Liver (tissue), 9 donors: Measurements from ENCODE around the gene ACAD9. TPM values are rescaled to one million over a fixed set of nuclear protein-coding genes. Genes with fewer than 3 reads are reported as not detected.
A peak's percentile ranks its signal among the peaks of the same experiment; 100 is the strongest.
"Not testable (repeated sequence)": the region's sequence is repeated elsewhere in the genome, so short reads cannot be mapped to it uniquely, and the experiment has no call there.

Source experiments
- DNase-seq: peaks from one replicate; pipeline ENCODE4 v3.0.0-alpha.2; 2017; ENCODE audit warnings: low spot score
- H3K27ac ChIP-seq, 2 donors: one replicate each; pipeline ENCODE4 v1.7.0; 2013; ENCODE audit warnings: inconsistent platforms in 2 of 2, low read length in 2 of 2, control low read depth in 1 of 2, low read depth in 1 of 2, mild to moderate bottlenecking in 1 of 2
- H3K27me3 ChIP-seq, 4 donors: one replicate each; pipeline versions ENCODE4 v1.6.1 to v1.7.0; 2013; ENCODE audit warnings: low read length in 3 of 4, inconsistent platforms in 1 of 4, mild to moderate bottlenecking in 1 of 4, moderate library complexity in 1 of 4; ENCODE audit not compliant: control insufficient read depth in 4 of 4, insufficient read depth in 4 of 4
- H3K36me3 ChIP-seq, 4 donors: one replicate each; pipeline versions ENCODE4 v1.6.1 to v1.7.0; 2013; ENCODE audit warnings: low read length in 3 of 4, mild to moderate bottlenecking in 3 of 4, low read depth in 1 of 4, moderate library complexity in 1 of 4; ENCODE audit not compliant: control insufficient read depth in 4 of 4, insufficient read depth in 3 of 4
- H3K4me1 ChIP-seq, 4 donors: one replicate each; pipeline versions ENCODE4 v1.6.1 to v1.7.0; 2013; ENCODE audit warnings: low read length in 3 of 4, mild to moderate bottlenecking in 3 of 4, moderate library complexity in 1 of 4; ENCODE audit not compliant: control insufficient read depth in 4 of 4, insufficient read depth in 4 of 4
- H3K4me3 ChIP-seq, 3 donors: one replicate each; pipeline versions ENCODE4 v1.6.1 to v1.7.0; 2013; ENCODE audit warnings: low read length in 3 of 3, control low read depth in 1 of 3, low read depth in 1 of 3, mild to moderate bottlenecking in 1 of 3
- H3K9ac ChIP-seq, 2 donors: one replicate each; pipeline ENCODE4 v1.7.0; 2013; ENCODE audit warnings: low read length in 2 of 2, mild to moderate bottlenecking in 2 of 2, moderate library complexity in 2 of 2, control low read depth in 1 of 2, low read depth in 1 of 2
- H3K9me3 ChIP-seq, 4 donors: one replicate each; pipeline versions ENCODE4 v1.6.1 to v1.7.0; 2013; ENCODE audit warnings: low read length in 3 of 4; ENCODE audit not compliant: control insufficient read depth in 4 of 4
- EGR1 ChIP-seq, 2 donors: IDR thresholded peaks; 2 replicates each; pipeline ENCODE4 v1.6.1; 2016 to 2018; ENCODE audit warnings: antibody characterized with exemption in 2 of 2, low read depth in 2 of 2
- FOXA1 ChIP-seq: IDR thresholded peaks from 2 replicates; pipeline ENCODE4 v1.6.1; 2016; ENCODE audit warnings: antibody characterized with exemption
- FOXA2 ChIP-seq: IDR thresholded peaks from 2 replicates; pipeline ENCODE4 v1.6.1; 2016; ENCODE audit warnings: antibody characterized with exemption
- HNF4G ChIP-seq: IDR thresholded peaks from 2 replicates; pipeline ENCODE4 v1.6.1; 2016; ENCODE audit warnings: antibody characterized with exemption
- NR2F2 ChIP-seq: IDR thresholded peaks from 2 replicates; pipeline ENCODE4 v1.6.1; 2016; ENCODE audit warnings: antibody characterized with exemption
- RAD21 ChIP-seq, 2 donors: IDR thresholded peaks; 2 replicates each; pipeline ENCODE4 v1.6.1; 2016; ENCODE audit warnings: antibody characterized with exemption in 2 of 2, mild to moderate bottlenecking in 2 of 2
- RXRA ChIP-seq, 2 donors: IDR thresholded peaks; 2 replicates each; pipeline ENCODE4 v1.6.1; 2017 to 2018; ENCODE audit warnings: antibody characterized with exemption in 2 of 2, mild to moderate bottlenecking in 1 of 2
- SP1 ChIP-seq: IDR thresholded peaks from 2 replicates; pipeline ENCODE4 v1.6.1; 2018; ENCODE audit warnings: antibody characterized with exemption, mild to moderate bottlenecking
- TAF1 ChIP-seq: conservative IDR thresholded peaks from 2 replicates; pipeline ENCODE4 v1.6.1; 2016; ENCODE audit warnings: antibody characterized with exemption, mild to moderate bottlenecking
- YY1 ChIP-seq: IDR thresholded peaks from 2 replicates; pipeline ENCODE4 v1.6.1; 2016; ENCODE audit warnings: antibody characterized with exemption, mild to moderate bottlenecking
- WGBS: extraction: QIAGEN DNeasy Blood & Tissue Kit; methylation state at CpG from one replicate; pipeline ENCODE4 v1.1.7; 2013; 5-methylcytosine and 5-hydroxymethylcytosine counted together
- polyA plus RNA-seq, 2 donors: library from polyadenylated mRNA; stranded (reverse) in 1 of 2; unstranded in 1 of 2; fragments of 200-250 nt in 1 of 2; fragments of >200 nt in 1 of 2; fragmentation: Nextera tagmentation in 1 of 2; extraction: Ambion mirVana in 1 of 2; gene quantifications; one replicate each; pipeline versions ENCODE4 v1.2.1 to v1.2.3, GENCODE V29; 2013 to 2015
- total RNA-seq, 2 donors: library from RNA; depleted of rRNA; stranded (reverse); fragments of >200 nt; gene quantifications; one replicate each; pipeline ENCODE4 v1.2.3, GENCODE V29; 2014
- TF ChIP-seq, protein P1 (sequence below): fragments of 150-350 bp; IDR thresholded peaks from 2 replicates; pipeline ENCODE4 v1.5.1; 2017; ENCODE audit warnings: improper control_type of control experiment, low read depth, low read length; ENCODE audit not compliant: missing input control
- TF ChIP-seq, protein P2 (sequence below): IDR thresholded peaks from 2 replicates; pipeline ENCODE4 v1.6.1; 2016; ENCODE audit warnings: antibody characterized with exemption
- TF ChIP-seq, protein P3 (sequence below): IDR thresholded peaks from 2 replicates; pipeline ENCODE4 v1.6.1; 2016; ENCODE audit warnings: antibody characterized with exemption
- TF ChIP-seq, protein P4 (sequence below): IDR thresholded peaks from 2 replicates; pipeline ENCODE4 v1.6.1; 2016; ENCODE audit warnings: antibody characterized with exemption, mild to moderate bottlenecking
- donor health status: healthy.
- donor health status: healthy.
- donor health status: healthy.
- donor health status: healthy.
- donor health status: healthy.

ACAD9 gene
- total and polyA plus RNA-seq, 4 donors: 18.3 to 35.8 (median 27.2) TPM

DNA sequence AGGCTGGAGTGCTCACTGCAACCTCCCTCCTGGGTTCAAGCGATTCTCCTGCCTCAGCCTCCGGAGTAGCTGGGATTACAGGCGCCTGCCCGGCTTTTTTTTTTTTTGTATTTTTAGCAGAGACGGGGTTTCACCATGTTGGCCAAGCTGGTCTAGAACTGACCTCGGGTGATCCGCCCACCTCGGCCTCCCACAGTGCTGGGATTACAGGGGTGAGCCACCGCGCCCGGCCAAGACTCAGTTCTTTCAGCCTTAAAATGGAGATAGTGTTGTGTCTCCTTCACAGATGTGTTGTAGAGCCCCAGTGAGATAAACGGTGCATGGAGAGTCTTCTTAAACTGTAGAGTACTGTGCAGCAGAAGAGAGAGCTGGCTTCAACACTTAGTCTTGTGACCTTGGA lies 1.0 kb downstream of the ACAD9 start:
- not testable (repeated sequence) for H3K9ac ChIP-seq, H3K9me3 ChIP-seq, DNase-seq, H3K27me3 ChIP-seq, H3K27ac ChIP-seq
- 81% methylated on average over 12 of the region's 12 CpGs for WGBS
- H3K36me3 ChIP-seq: peaks cover 0 to 13% (median 4%) of the 10 kb centered on the region in 4 donors
- H3K4me3 ChIP-seq: peak overlapping the region; percentile 82 to 96 (median 87)
- peaks cover 3 to 46% (median 34%) of the 10 kb centered on the region in 4 donors for H3K4me1 ChIP-seq

DNA sequence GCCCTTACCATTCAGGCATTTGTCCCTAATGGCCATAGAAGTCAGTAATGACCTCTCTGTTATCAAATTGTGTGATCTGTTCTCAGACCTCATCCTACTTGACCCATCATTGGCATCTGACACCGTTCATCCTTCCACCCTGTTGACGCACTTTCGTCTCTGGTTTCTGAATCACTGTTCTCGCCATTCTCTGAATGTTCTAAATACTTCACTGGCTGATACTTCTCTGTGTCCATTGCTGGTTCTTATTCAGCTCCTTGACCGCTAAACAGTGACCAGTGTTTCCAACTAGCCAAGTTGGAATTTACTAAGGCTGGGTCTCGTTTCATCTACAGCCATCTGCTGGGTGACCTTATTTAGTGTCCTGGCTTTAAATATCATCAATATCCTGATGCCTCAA lies 2.2 kb downstream of the ACAD9 start:
- no peaks in the 10 kb centered on the region for H3K9me3 ChIP-seq
- WGBS: 95% methylated on average over 6 of the region's 6 CpGs
- TF ChIP-seq NR2F2: no peak
- TF ChIP-seq, protein P1, sequence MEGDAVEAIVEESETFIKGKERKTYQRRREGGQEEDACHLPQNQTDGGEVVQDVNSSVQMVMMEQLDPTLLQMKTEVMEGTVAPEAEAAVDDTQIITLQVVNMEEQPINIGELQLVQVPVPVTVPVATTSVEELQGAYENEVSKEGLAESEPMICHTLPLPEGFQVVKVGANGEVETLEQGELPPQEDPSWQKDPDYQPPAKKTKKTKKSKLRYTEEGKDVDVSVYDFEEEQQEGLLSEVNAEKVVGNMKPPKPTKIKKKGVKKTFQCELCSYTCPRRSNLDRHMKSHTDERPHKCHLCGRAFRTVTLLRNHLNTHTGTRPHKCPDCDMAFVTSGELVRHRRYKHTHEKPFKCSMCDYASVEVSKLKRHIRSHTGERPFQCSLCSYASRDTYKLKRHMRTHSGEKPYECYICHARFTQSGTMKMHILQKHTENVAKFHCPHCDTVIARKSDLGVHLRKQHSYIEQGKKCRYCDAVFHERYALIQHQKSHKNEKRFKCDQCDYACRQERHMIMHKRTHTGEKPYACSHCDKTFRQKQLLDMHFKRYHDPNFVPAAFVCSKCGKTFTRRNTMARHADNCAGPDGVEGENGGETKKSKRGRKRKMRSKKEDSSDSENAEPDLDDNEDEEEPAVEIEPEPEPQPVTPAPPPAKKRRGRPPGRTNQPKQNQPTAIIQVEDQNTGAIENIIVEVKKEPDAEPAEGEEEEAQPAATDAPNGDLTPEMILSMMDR: no peak
- no peak for TF ChIP-seq HNF4G
- no peak for TF ChIP-seq EGR1 (IDR thresholded peaks at IDR 0.05; ENCODE audit: low read depth in 2 of 2)
- no peak for TF ChIP-seq RAD21 (IDR thresholded peaks at IDR 0.05)
- TF ChIP-seq FOXA1: no peak
- TF ChIP-seq, protein P2, sequence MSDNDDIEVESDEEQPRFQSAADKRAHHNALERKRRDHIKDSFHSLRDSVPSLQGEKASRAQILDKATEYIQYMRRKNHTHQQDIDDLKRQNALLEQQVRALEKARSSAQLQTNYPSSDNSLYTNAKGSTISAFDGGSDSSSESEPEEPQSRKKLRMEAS: no peak
- TF ChIP-seq YY1: no peak
- TF ChIP-seq, protein P3, sequence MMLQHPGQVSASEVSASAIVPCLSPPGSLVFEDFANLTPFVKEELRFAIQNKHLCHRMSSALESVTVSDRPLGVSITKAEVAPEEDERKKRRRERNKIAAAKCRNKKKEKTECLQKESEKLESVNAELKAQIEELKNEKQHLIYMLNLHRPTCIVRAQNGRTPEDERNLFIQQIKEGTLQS: no peak
- TF ChIP-seq SP1: no peak
- no peak for TF ChIP-seq FOXA2
- TF ChIP-seq TAF1: no peak
- TF ChIP-seq, protein P4, sequence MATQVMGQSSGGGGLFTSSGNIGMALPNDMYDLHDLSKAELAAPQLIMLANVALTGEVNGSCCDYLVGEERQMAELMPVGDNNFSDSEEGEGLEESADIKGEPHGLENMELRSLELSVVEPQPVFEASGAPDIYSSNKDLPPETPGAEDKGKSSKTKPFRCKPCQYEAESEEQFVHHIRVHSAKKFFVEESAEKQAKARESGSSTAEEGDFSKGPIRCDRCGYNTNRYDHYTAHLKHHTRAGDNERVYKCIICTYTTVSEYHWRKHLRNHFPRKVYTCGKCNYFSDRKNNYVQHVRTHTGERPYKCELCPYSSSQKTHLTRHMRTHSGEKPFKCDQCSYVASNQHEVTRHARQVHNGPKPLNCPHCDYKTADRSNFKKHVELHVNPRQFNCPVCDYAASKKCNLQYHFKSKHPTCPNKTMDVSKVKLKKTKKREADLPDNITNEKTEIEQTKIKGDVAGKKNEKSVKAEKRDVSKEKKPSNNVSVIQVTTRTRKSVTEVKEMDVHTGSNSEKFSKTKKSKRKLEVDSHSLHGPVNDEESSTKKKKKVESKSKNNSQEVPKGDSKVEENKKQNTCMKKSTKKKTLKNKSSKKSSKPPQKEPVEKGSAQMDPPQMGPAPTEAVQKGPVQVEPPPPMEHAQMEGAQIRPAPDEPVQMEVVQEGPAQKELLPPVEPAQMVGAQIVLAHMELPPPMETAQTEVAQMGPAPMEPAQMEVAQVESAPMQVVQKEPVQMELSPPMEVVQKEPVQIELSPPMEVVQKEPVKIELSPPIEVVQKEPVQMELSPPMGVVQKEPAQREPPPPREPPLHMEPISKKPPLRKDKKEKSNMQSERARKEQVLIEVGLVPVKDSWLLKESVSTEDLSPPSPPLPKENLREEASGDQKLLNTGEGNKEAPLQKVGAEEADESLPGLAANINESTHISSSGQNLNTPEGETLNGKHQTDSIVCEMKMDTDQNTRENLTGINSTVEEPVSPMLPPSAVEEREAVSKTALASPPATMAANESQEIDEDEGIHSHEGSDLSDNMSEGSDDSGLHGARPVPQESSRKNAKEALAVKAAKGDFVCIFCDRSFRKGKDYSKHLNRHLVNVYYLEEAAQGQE: no peak
- no peak for DNase-seq
- peaks cover 0 to 13% (median 4%) of the 10 kb centered on the region in 4 donors for H3K36me3 ChIP-seq
- no peak overlapping the region for H3K9ac ChIP-seq
- H3K27ac ChIP-seq: no peak overlapping the region
- H3K4me1 ChIP-seq: peaks cover 3 to 43% (median 34%) of the 10 kb centered on the region in 4 donors
- no peaks in the 10 kb centered on the region for H3K27me3 ChIP-seq
- no peak overlapping the region for H3K4me3 ChIP-seq

DNA sequence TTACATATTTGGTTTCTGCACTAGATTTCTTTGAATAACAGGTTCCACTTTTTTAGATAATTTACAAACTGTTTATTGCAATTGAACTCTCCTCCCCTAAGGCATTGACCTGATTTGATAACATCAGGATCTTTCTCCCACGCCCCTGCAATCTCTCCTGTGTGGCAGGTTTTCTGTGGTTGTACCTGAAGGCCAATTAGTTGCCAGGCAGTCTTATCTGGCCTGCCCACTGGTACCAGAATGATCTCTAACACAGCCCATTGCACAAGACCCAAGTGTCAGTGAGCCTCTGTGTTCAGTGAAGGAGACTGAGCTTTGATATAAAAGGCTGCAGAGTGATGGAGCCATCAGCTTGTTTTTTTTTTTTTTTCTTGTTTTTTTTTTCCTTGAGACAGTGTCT lies 3.3 kb downstream of the ACAD9 start:
- Histone ChIP-seq H3K27ac (no peak overlapping the region), H3K9ac (no peak overlapping the region), H3K9me3 (no peaks in the 10 kb centered on the region), H3K27me3 (no peaks in the 10 kb centered on the region), H3K36me3 (peaks cover 4 to 16% (median 8%) of the 10 kb centered on the region in 4 donors), H3K4me1 (peaks cover 3 to 43% (median 33%) of the 10 kb centered on the region in 4 donors), H3K4me3 (no peak overlapping the region)
- TF ChIP-seq FOXA1: no peak
- TF ChIP-seq, protein P4: no peak
- TF ChIP-seq RXRA (IDR thresholded peaks at IDR 0.05): peak in 1 of 2 donors; percentile 6
- no peak for TF ChIP-seq RAD21 (IDR thresholded peaks at IDR 0.05)
- no peak for TF ChIP-seq TAF1
- WGBS: 35% methylated on average over 1 of the region's 1 CpG
- DNase-seq: no peak
